Erythroblast (primary cell): ENCODE data around the gene MCTP1.

ENCODE experiments used
- GATA1 ChIP-seq: IDR thresholded peaks from 2 replicates; pipeline ENCODE4 v1.6.1; 2011; ENCODE audit warnings: low read depth, mild to moderate bottlenecking, control low read depth, low read length, moderate library complexity
- POLR2A ChIP-seq: IDR thresholded peaks from 2 replicates; pipeline ENCODE4 v1.6.1; 2011; ENCODE audit warnings: mild to moderate bottlenecking, low read length

- no peak for TF ChIP-seq POLR2A
- no peak for TF ChIP-seq GATA1
These were observed 64.5 kb downstream of the MCTP1 start for GRCh38 chr5:95220381-95220780.
